GM18861 (cell line): ENCODE results near the gene TRIM7.
A peak's percentile ranks its signal among the peaks of the same experiment; 100 is the strongest.
"Not testable (repeated sequence)": the region's sequence is repeated elsewhere in the genome, so short reads cannot be mapped to it uniquely, and the experiment has no call there.

Source experiments
- ATAC-seq: cut with Tn5 transposase; IDR thresholded peaks from one replicate; pipeline ENCODE4 v1.9.1; 2021; ENCODE audit not compliant: unreplicated experiment

The TRIM7 gene

DNA sequence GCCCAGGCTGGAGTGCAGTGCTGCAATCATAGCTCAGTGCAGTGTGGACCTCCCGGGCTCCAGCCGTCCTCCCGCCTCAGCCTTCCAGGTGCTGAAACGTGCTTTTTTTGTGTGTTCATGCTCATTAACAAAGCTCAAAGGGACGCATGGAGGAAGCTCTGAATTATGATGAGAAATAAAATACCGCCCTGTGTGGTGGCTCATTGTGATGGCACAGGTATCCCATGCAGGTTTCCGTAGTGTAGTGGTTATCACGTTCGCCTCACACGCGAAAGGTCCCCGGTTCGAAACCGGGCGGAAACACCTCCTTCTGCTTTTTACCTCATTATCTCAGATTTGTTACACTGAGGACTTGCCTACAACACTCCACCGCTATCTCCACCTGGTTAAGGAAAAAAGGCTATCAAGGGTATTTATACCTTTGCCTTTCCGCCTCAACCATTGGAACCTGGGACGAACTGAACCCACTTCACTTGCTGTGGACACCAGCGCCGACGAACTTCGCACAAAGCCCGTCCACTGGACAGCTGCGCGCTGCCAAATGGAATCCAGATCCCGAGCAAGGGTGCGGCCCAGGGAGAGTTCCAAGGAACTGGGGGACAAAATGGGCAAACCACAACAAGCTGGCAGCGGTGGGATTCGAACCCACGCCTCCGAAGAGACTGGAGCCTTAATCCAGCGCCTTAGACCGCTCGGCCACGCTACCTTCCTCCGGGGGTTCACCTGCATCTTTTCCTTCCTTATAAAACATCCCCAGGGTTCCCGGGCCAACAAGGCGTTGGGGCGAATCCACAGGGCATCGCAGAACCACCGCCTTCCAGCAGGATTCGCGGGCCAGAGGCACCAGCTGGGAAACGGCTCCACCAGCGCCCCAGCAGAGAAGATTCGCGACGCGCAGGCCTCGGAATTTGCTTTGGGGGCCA lies 31.3 kb downstream of the TRIM7 start:
- peak; percentile 53 for ATAC-seq

DNA sequence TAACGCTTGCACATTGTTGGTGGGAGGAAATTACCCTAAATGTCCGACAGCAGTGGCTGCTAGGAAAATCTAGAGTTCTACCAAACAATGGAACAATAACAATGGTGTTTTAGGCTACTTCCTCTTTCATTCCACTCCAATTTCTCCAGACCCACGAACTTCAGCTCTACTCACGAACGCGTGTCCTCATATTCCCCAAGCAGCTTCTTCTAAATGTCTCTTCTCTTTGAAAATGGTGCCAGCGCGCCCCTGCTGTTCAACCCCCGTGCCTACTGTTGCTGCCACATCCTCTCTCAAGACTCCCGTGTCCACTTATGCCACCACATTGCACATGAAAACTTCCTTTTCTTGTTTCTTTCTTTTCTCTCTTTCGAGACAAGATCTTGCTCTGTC lies 32.0 kb downstream of the TRIM7 start:
- ATAC-seq, result peak; percentile 30

DNA sequence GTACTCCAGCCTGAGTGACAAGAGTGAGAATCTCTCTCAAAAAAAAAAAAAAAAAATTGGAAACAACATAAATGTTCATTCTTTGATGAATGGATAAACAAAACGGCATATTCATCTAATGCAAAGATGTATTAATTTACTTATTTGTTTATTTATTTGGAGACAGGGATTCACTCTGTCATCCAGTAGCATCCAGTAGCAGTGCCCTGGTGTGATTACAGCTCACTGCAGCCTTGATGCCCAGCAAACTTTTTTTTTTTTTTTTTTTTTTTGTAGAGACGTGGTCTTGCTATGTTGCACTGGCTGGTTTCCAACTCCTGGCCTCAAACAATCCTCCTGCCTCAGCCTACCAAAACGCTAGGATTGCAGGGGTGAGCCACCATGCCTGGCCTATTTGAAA lies 33.2 kb downstream of the TRIM7 start:
- ATAC-seq, result no peak

- ATAC-seq, result no peak
These were observed 34.0 kb downstream of the TRIM7 start for GRCh38 chr5:181170996-181171395.

GRCh38 chr5:181170237-181170825 lies 34.7 kb downstream of the TRIM7 start:
- no peak for ATAC-seq

GRCh38 chr5:181169459-181170236 lies 35.3 kb downstream of the TRIM7 start:
- ATAC-seq, result not testable (repeated sequence)

DNA sequence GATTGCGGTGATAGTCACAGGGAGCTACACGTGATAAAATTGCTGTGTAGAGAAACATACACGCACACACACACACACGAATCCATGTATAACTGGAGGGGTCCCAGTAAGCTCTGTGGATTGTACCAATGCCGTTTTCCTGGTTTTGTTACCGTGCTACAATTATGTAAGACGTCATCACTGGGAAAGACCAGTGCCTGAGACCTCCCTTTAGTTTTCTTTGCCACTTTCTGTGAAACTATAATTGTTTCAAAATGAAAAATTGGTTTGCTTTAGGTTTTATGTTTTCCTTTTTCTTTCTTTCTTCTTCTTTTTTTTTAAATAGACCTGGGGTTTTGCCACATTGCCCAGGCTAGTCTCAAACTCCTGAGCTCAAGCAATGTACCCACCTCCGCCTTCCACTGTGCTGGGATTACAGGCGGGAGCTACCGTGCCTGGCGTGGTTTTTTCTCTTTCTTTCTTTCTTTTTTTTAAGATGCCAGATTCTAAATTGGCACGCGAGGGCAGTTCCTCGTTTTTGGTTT lies 36.3 kb downstream of the TRIM7 start:
- ATAC-seq, result no peak

- ATAC-seq, result no peak
These were observed 37.0 kb downstream of the TRIM7 start for GRCh38 chr5:181167814-181168488.

- no peak for ATAC-seq
These were observed 37.9 kb downstream of the TRIM7 start for GRCh38 chr5:181166812-181167733.

- ATAC-seq, result no peak
These were observed 40.7 kb downstream of the TRIM7 start for GRCh38 chr5:181164076-181164952.

DNA sequence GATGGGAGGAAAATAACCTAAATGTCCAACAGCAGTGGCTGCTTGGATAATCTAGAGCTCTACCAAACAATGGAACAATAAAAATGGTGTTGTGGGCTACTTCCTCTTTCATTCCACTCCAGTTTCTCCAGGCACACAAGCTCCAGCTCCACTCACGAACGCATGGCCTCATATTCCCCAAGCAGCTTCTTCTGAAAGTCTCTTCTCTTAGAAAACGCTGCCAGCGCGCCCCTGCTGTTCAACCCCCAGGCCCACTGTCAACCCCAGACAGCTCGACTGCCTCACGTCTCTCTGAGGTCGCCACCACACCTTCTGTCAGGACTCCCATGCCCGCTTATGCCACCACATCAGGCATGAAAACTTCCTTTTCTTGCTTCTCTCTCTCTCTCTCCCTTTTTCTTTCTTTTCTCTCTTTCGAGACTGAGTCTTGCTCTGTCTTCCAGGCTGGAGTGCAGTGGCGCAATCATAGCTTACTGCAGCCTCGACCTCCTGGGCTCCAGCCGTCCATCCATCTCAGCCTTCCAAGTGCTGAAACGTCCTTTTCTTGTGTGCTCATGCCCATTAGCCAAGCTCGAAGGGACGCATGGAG lies 41.4 kb downstream of the TRIM7 start:
- ATAC-seq, result no peak

GRCh38 chr5:181161534-181162175 lies 43.3 kb downstream of the TRIM7 start:
- no peak for ATAC-seq

DNA sequence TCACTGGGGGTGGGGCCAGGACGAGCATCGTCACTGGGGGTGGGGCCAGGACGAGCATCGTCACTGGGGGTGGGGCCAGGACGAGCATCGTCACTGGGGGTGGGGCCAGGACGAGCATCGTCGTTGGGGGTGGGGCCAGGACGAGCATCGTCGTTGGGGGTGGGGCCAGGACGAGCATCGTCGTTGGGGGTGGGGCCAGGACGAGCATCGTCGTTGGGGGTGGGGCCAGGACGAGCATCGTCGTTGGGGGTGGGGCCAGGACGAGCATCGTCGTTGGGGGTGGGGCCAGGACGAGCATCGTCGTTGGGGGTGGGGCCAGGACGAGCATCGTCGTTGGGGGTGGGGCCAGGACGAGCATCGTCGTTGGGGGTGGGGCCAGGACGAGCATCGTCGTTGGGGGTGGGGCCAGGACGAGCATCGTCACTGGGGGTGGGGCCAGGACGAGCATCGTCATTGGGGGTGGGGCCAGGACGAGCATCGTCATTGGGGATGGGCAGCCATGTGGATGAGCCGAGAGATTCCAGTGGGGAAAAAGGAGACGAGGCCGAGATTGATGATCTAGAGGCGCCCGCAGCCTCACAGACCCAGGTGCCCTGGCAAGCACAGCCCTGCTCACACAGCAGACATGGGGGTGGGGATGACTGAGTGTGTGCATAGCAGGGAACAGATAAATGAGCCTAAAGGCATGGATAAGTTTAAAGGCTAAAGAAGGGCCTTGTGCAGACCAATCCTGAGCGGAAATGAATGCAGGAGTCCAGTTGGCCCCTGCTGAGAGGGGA lies 44.1 kb downstream of the TRIM7 start:
- ATAC-seq, result not testable (repeated sequence)

DNA sequence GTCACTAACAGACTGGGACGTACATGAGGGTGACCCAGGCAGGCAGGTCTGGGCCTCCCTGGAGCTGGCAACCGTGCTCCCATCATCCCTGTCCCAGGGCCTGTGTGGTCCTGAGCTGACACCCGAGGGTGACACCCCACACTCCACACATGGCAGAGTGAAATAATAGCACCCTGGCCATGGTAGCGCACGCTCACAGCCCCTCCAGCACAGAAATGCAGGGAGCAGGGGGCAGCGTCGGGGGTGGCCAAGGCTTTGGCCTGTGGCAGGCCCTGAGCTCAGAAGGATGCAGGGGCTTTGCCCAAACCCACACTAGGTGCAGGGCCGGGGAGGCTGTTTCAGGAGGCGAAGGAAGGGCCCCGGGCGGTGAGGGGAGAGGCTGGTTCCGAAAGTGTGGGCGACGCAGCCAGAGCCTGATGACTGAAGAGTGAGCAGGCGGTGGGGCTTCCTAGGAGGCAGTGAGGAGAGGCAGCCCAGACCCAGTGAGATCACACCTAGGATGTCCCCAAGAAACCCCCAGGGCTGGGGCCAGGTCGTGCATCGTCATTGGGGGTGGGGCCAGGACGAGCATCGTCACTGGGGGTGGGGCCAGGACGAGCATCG lies 44.7 kb downstream of the TRIM7 start:
- ATAC-seq, result peak; percentile 30

DNA sequence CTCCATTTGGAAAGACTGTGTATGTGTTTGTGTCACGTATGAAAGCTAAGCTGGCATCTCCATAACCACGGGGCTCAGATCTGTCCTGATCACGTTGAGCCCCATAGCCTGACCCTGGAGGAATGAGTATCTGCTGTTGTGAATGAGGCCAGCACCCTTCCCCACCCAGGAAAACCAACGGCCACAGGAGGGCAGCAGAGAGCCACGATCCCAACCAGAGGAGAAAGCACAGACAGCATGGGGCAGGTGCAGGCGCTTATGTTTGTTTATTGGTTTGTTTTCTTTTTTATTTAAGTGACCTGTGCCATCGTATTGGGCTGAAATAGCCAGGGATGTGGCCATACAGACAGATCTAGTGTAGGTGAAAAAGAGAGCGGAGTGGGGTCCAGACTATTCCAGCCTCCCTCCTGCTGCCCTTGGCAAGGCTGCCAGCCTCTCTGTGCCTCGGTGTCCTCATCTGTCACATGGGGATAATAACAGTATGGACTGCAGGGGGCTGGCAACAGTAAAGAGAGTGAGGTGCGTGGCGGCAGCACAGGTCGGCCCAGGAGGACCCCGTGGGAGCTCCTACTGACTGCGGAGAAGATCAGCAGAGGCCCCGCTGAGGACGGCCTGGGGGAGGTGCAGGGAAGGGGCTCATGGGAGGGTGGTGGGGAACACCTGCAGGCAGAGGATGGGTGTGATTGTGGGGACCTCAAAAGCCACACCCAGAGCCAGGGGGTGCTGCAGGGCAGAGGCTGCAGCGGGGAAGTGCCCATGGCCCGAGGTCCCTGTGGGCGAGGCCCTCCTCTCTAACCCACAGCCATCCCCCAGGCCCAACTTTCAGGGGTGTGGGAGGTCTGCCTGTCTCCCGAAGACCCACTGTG lies 45.5 kb downstream of the TRIM7 start:
- ATAC-seq, result peak; percentile 44

GRCh38 chr5:181158869-181159268 lies 46.1 kb downstream of the TRIM7 start:
- no peak for ATAC-seq
